ENCODE measurements around the gene ZCRB1. TPM values are rescaled to one million over a fixed set of nuclear protein-coding genes. Genes with fewer than 3 reads are reported as not detected.
"Not testable (repeated sequence)": the region's sequence is repeated elsewhere in the genome, so short reads cannot be mapped to it uniquely, and the experiment has no call there.

Gene ZCRB1
- total RNA-seq, 1 experiment from 2014 or later: 71.5 TPM

DNA sequence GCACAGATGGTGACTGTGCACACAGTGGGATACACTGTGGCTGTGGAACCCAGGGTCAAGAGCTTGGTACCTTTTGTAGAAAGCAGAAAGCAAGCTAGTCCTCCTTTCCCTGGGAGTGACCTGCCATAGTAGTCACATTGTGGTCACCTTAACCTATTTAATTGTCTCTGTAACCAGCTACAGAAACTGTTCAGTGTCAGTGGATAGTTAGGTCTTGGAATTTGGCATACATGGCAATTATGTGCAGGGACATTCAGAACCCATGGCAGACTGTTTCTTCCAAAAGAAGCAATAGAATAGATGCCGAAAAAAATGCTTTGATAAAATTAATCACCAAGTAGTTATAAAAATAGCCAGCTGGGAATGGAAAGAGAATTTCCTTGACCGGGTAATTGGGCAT is 30.4 kb upstream of the ZCRB1 start:
- H3K9me3 Mint-ChIP-seq: peaks cover 0 to under 1% of the 10 kb centered on the region in 2 experiments; a peak in 1 of 5 replicates
- H3K4me3 Mint-ChIP-seq: no peak overlapping the region
- H2AK5ac ChIP-seq (ENCODE audit: insufficient read length, low read length): no peak overlapping the region
- H3K14ac ChIP-seq (ENCODE audit: insufficient read depth, low read length): no peak overlapping the region
- H2BK20ac ChIP-seq (ENCODE audit: low read depth, low read length, poor library complexity, severe bottlenecking): no peak overlapping the region
- H3K36me3 Mint-ChIP-seq (ENCODE audit: insufficient read depth in 1 of 3, low read depth in 3 of 3): peaks cover 10 to 34% (median 19%) of the 10 kb centered on the region in 3 experiments; a peak in 6 of 7 replicates
- no peak overlapping the region for H4K91ac ChIP-seq (ENCODE audit: insufficient read length, low read depth, low read length)
- H3K27me3 ChIP-seq (ENCODE audit: insufficient read depth, low read length): no peaks in the 10 kb centered on the region
- no peaks in the 10 kb centered on the region for H3K9me3 ChIP-seq (ENCODE audit: control insufficient read depth, low read depth, low read length)
- H3K4ac ChIP-seq (ENCODE audit: low read depth, low read length): no peak overlapping the region
- H3K18ac ChIP-seq (ENCODE audit: insufficient read length, low read depth, low read length): no peak overlapping the region
- H3K4me1 Mint-ChIP-seq: no peaks in the 10 kb centered on the region
- no peaks in the 10 kb centered on the region for H3K79me2 ChIP-seq (ENCODE audit: insufficient read depth, low read length)
- no peak overlapping the region for H3K27ac Mint-ChIP-seq
- no peaks in the 10 kb centered on the region for H3K27me3 Mint-ChIP-seq (ENCODE audit: low read depth)
- H3K79me1 ChIP-seq (ENCODE audit: insufficient read depth, low read depth, low read length, poor library complexity, severe bottlenecking): no peaks in the 10 kb centered on the region
- no peak overlapping the region for H2BK5ac ChIP-seq (ENCODE audit: insufficient read length, low read length)
- no peaks in the 10 kb centered on the region for H4K20me1 ChIP-seq (ENCODE audit: control insufficient read depth, insufficient read depth, insufficient read length)
- no peak overlapping the region for H2AFZ ChIP-seq (ENCODE audit: low read length)
- H3K23ac ChIP-seq (ENCODE audit: insufficient read length, low read depth, low read length): no peak overlapping the region
- H3K4me1 ChIP-seq (ENCODE audit: insufficient read depth, low read length): no peaks in the 10 kb centered on the region
- H2BK120ac ChIP-seq (ENCODE audit: low read depth, low read length, poor library complexity, severe bottlenecking): no peak overlapping the region
- DNase-seq: no peak
- no peak overlapping the region for H3K27ac ChIP-seq (ENCODE audit: insufficient read length, low read depth, low read length)
- H4K5ac ChIP-seq (ENCODE audit: insufficient read length, low read depth, low read length): no peak overlapping the region
- no peak overlapping the region for H2BK15ac ChIP-seq (ENCODE audit: low read depth, low read length)
- no peak overlapping the region for H3K9ac ChIP-seq (ENCODE audit: extremely low read depth, insufficient read length, low read length)
- no peak overlapping the region for H4K8ac ChIP-seq (replicated peaks; ENCODE audit: insufficient read length, low read depth, low read length)
- H3K23me2 ChIP-seq (ENCODE audit: insufficient read length, low read depth, low read length, poor library complexity, severe bottlenecking): no peaks in the 10 kb centered on the region
- no peak overlapping the region for H3T11ph ChIP-seq (ENCODE audit: low read length)
- TF ChIP-seq, protein P1, sequence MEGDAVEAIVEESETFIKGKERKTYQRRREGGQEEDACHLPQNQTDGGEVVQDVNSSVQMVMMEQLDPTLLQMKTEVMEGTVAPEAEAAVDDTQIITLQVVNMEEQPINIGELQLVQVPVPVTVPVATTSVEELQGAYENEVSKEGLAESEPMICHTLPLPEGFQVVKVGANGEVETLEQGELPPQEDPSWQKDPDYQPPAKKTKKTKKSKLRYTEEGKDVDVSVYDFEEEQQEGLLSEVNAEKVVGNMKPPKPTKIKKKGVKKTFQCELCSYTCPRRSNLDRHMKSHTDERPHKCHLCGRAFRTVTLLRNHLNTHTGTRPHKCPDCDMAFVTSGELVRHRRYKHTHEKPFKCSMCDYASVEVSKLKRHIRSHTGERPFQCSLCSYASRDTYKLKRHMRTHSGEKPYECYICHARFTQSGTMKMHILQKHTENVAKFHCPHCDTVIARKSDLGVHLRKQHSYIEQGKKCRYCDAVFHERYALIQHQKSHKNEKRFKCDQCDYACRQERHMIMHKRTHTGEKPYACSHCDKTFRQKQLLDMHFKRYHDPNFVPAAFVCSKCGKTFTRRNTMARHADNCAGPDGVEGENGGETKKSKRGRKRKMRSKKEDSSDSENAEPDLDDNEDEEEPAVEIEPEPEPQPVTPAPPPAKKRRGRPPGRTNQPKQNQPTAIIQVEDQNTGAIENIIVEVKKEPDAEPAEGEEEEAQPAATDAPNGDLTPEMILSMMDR (conservative IDR thresholded peaks at IDR 0.05): no peak
- no peak overlapping the region for H3K56ac ChIP-seq (ENCODE audit: insufficient read length, low read depth, low read length)
- H3K4me2 ChIP-seq (ENCODE audit: insufficient read depth, insufficient read length, low read length): no peak overlapping the region
- WGBS (ENCODE audit: extremely low coverage, insufficient read length, low lambda C conversion rate): no CpG with 5 or more reads among the region's 2 CpGs
- H2BK12ac ChIP-seq (ENCODE audit: insufficient read length, low read depth, low read length): no peak overlapping the region

DNA sequence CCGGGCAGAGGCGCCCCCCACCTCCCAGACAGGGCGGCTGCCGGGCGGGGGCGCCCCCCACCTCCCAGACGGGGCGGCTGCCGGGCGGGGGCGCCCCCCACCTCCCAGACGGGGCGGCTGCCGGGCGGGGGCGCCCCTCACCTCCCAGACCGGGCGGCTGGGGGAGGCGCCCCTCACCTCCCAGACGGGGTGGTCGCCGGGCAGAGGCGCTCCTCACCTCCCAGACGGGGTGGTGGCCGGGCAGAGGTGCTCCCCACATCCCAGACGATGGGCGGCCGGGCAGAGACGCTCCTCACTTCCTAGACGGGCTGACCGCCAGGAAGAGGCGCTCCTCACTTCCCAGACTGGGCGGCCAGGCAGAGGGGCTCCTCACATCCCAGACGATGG is 24.1 kb upstream of the ZCRB1 start:
- H3K27me3 ChIP-seq (ENCODE audit: insufficient read depth, low read length); H2BK5ac ChIP-seq (ENCODE audit: insufficient read length, low read length); H3K18ac ChIP-seq (ENCODE audit: insufficient read length, low read depth, low read length); H3K23ac ChIP-seq (ENCODE audit: insufficient read length, low read depth, low read length); H3T11ph ChIP-seq (ENCODE audit: low read length); H2AK5ac ChIP-seq (ENCODE audit: insufficient read length, low read length); H3K14ac ChIP-seq (ENCODE audit: insufficient read depth, low read length); H4K91ac ChIP-seq (ENCODE audit: insufficient read length, low read depth, low read length); H4K8ac ChIP-seq (replicated peaks; ENCODE audit: insufficient read length, low read depth, low read length); H3K79me2 ChIP-seq (ENCODE audit: insufficient read depth, low read length); H2BK20ac ChIP-seq (ENCODE audit: low read depth, low read length, poor library complexity, severe bottlenecking); H3K23me2 ChIP-seq (ENCODE audit: insufficient read length, low read depth, low read length, poor library complexity, severe bottlenecking); H3K4me1 Mint-ChIP-seq; H4K5ac ChIP-seq (ENCODE audit: insufficient read length, low read depth, low read length); H3K9me3 ChIP-seq (ENCODE audit: control insufficient read depth, low read depth, low read length); H3K4me3 Mint-ChIP-seq; H3K79me1 ChIP-seq (ENCODE audit: insufficient read depth, low read depth, low read length, poor library complexity, severe bottlenecking); H2BK15ac ChIP-seq (ENCODE audit: low read depth, low read length); H3K4ac ChIP-seq (ENCODE audit: low read depth, low read length); H3K27ac ChIP-seq (ENCODE audit: insufficient read length, low read depth, low read length); H2AFZ ChIP-seq (ENCODE audit: low read length); H3K27me3 Mint-ChIP-seq (ENCODE audit: low read depth); H3K56ac ChIP-seq (ENCODE audit: insufficient read length, low read depth, low read length); H4K20me1 ChIP-seq (ENCODE audit: control insufficient read depth, insufficient read depth, insufficient read length); H3K27ac Mint-ChIP-seq; H2BK12ac ChIP-seq (ENCODE audit: insufficient read length, low read depth, low read length); H3K4me2 ChIP-seq (ENCODE audit: insufficient read depth, insufficient read length, low read length); H2BK120ac ChIP-seq (ENCODE audit: low read depth, low read length, poor library complexity, severe bottlenecking); DNase-seq; H3K9ac ChIP-seq (ENCODE audit: extremely low read depth, insufficient read length, low read length); H3K4me1 ChIP-seq (ENCODE audit: insufficient read depth, low read length): not testable (repeated sequence)
- Mint-ChIP-seq H3K9me3 (peaks cover 15 to 16% of the 10 kb centered on the region in 2 experiments), H3K36me3 (ENCODE audit: insufficient read depth in 1 of 3, low read depth in 3 of 3) (peaks cover 29 to 37% (median 29%) of the 10 kb centered on the region in 3 experiments)
- no CpG with 5 or more reads among the region's 34 CpGs for WGBS (ENCODE audit: extremely low coverage, insufficient read length, low lambda C conversion rate)
